ENCODE results near the gene PRKAG2.

DNA sequence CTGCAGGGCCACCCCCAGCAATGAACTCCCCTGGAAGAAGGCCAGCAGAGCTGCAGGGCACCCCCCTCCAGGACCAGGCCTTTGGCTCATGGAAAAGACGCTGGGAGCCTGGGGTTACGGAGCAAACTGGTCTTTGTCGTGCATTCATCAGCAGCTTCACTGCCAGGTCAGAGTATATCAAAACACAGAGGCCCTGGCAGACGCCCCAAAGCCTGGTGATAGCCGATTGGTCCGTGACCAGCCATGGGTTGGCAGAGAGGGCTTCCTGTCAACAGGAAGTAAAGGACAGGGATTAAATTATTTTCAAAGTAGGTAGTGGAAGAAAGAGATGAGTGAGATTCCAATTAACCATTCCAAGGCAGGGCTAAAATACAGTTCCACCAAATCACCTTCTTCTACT, 9.0 kb downstream of the PRKAG2 start:
- TF ChIP-seq EZH2phosphoT487 (IDR thresholded peaks at IDR 0.05; ENCODE audit: insufficient read depth, low read depth) = no peak
- no peak for TF ChIP-seq EZH2 (IDR thresholded peaks at IDR 0.05; ENCODE audit: insufficient read depth, poor library complexity, severe bottlenecking)
